ENCODE measurements around the gene DCTN3.

- no peak for TF ChIP-seq ZNF138 (CRISPR knock-in tag; conservative IDR thresholded peaks at IDR 0.05)
- TF ChIP-seq HMGXB4 (CRISPR knock-in tag; IDR thresholded peaks at IDR 0.05) = no peak
- TF ChIP-seq CTCF (IDR thresholded peaks at IDR 0.05) = no peak
Measured at GRCh38 chr9:34623374-34624235, 3.3 kb upstream of the DCTN3 start.
